Panc1 (cell line): ENCODE data around the gene SSH3.

Experiments used
- CTCF ChIP-seq: fragments of 450-650 bp; IDR thresholded peaks from 2 replicates; pipeline ENCODE4 v1.5.1; 2017; ENCODE audit warnings: mild to moderate bottlenecking
- POLR2AphosphoS5 ChIP-seq: IDR thresholded peaks from 2 replicates; pipeline ENCODE4 v1.6.1; 2012; ENCODE audit warnings: mild to moderate bottlenecking, low read depth, low read length, moderate library complexity

- no peak for TF ChIP-seq CTCF
- no peak for TF ChIP-seq POLR2AphosphoS5
Measured at GRCh38 chr11:67301313-67301921, 1.9 kb upstream of the SSH3 start.
